Lower lobe of right lung (tissue), 2 donors: ENCODE data around the gene OR1K1. TPM values are rescaled to one million over a fixed set of nuclear protein-coding genes. Genes with fewer than 3 reads are reported as not detected.

Experiments
- ATAC-seq, 2 donors: fragments of 200-7000 bp; cut with Tn5 transposase; one replicate each; pipeline ENCODE4 v1.9.1; 2020 to 2022; ENCODE audit warnings: mild to moderate bottlenecking in 2 of 2, moderate library complexity in 2 of 2
- DNase-seq: peaks from one replicate; pipeline ENCODE4 v3.0.0-alpha.2; 2020
- H3K27ac ChIP-seq: fragments of 200-600 bp; one replicate; pipeline ENCODE4 v1.8.0; 2022
- H3K27me3 ChIP-seq: fragments of 200-600 bp; one replicate; pipeline ENCODE4 v1.8.0; 2022; ENCODE audit warnings: low read depth
- H3K36me3 ChIP-seq: fragments of 200-600 bp; one replicate; pipeline ENCODE4 v1.8.0; 2022; ENCODE audit warnings: mild to moderate bottlenecking
- H3K4me1 ChIP-seq: fragments of 200-600 bp; one replicate; pipeline ENCODE4 v1.8.0; 2022
- H3K4me3 ChIP-seq: fragments of 200-600 bp; one replicate; pipeline ENCODE4 v1.8.0; 2022; ENCODE audit warnings: mild to moderate bottlenecking
- H3K9me3 ChIP-seq: fragments of 200-600 bp; one replicate; pipeline ENCODE4 v1.8.0; 2022
- CTCF ChIP-seq: fragments of 200-600 bp; IDR thresholded peaks from one replicate; pipeline ENCODE4 v1.8.0; 2022; ENCODE audit warnings: antibody characterized with exemption, mild to moderate bottlenecking
- intact Hi-C: fragments of 100-400 bp; cut with DNase I; formaldehyde crosslinking; loops from one replicate; pipeline ENCODE4 v1.11.0; 2022
- total RNA-seq: library from RNA; stranded (reverse); fragmentation: NEBNext Ultra II Directional; extraction: Animal tissue kit (Norgen Biotek cat#: 25700); gene quantifications from one replicate; pipeline ENCODE4 v1.2.1, GENCODE V29; 2021
- donor health status: DM: no; HTN: yes; CAD: no; lungs with severe emphysema.

The OR1K1 gene
- total RNA-seq, 1 donor from 2014 or later = not detected

GRCh38 chr9:122788831-122789230, 11.1 kb upstream of the OR1K1 start, which contains the start of gene OR5C1:
OR5C1 (plus strand) TSS chr9:122788933; CDS start chr9:122788933, 0 bp downstream.
- intact Hi-C loops = no loop called here
- H3K9me3 ChIP-seq = no peaks in the 10 kb centered on the region
- no peaks in the 10 kb centered on the region for H3K4me1 ChIP-seq
- no peaks in the 10 kb centered on the region for H3K27me3 ChIP-seq
- DNase-seq = no peak
- H3K36me3 ChIP-seq = no peaks in the 10 kb centered on the region
- H3K4me3 ChIP-seq = no peak within 1 kb of the TSS
- no peak for TF ChIP-seq CTCF
- no peak for ATAC-seq
- no peak within 1 kb of the TSS for H3K27ac ChIP-seq

- no peak for TF ChIP-seq CTCF
- intact Hi-C loops = no loop called here
- no peaks in the 10 kb centered on the region for H3K9me3 ChIP-seq
Observed at GRCh38 chr9:122789256-122790046, 10.5 kb upstream of the OR1K1 start.

DNA sequence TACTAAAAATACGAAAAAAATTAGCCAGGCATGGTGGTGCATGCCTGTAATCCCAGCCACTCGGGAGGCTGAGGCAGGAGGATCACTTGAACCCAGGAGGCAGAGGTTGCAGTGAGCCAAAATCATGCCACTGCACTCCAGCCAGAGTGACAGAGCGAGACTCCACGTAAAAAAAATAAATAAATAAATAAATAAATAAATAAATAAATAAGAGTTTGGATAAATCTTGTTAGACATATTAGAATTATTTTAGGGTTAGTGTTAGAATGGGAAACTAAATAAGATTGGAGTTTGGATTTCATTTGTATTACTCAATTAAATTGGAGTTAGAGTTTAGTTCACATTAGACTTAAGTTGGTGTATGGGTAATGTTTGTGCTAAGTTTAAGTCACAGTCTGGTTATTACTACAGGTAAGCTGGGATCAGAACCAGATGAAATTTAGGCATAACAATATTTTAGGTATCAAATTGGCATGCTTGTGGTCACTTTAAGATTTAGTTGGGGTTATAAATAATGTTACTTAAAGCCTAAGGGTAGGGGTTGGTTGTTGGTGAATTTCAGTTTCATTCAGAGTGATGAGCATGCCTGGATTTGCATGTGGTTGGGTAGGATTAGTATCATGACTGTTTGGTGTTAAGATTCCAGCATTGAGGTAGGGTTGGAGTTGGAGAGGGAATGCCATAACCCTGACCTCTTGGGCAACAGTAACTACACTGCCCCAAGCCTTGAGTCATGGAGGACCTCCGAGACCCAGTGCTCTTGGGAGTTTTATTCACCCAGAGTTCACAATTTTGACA, 7.9 kb upstream of the OR1K1 start:
- no peaks in the 10 kb centered on the region for H3K27me3 ChIP-seq
- H3K4me3 ChIP-seq = no peak overlapping the region
- no peak overlapping the region for H3K27ac ChIP-seq
- no peak for TF ChIP-seq CTCF
- ATAC-seq (no peak), DNase-seq (no peak)
- no peaks in the 10 kb centered on the region for H3K36me3 ChIP-seq
- no peaks in the 10 kb centered on the region for H3K4me1 ChIP-seq
- intact Hi-C loops = no loop called here
- H3K9me3 ChIP-seq = no peaks in the 10 kb centered on the region

More at GRCh38 chr9:122789256-122790046, 10.5 kb upstream of the OR1K1 start:
- DNase-seq (no peak), ATAC-seq (no peak)
- no peak overlapping the region for H3K27ac ChIP-seq
- H3K4me3 ChIP-seq = no peak overlapping the region
- no peaks in the 10 kb centered on the region for H3K36me3 ChIP-seq
- no peaks in the 10 kb centered on the region for H3K4me1 ChIP-seq
- no peaks in the 10 kb centered on the region for H3K27me3 ChIP-seq

DNA sequence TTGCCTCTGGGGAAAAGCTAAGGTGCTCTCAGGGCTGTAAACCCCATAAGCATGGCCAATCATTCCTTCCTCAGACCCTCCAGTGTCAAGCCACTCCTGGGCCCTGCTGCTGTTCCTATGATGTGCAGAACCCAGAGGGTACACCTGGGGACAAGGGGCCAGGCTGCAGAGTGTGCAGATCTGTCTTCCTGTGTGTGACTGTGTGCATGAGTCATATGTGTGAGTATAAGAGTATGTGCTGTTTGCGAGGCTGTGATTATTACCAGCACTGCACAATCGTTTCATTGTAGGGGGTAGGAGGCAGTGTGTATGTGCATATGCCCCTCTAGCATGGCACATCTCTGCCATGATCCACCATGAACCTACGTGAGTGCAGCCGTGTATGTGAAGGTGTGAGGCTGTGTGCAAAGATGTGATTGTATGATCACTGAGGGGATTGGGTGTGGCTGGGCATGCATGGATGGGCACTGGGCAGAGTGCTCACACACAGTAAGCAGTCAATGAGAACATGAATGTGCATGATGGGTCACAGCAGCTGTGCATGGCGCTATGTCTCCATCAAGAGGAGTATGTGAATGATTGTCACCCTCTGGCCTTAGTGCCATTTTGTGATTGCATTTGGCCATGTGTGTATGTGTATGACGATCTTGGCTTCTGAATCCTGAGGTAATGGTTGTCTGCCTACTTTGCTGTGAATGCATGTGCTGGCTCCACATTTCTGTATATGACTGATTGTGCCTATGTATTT, 2.4 kb upstream of the OR1K1 start:
- no peaks in the 10 kb centered on the region for H3K9me3 ChIP-seq
- no peak overlapping the region for H3K27ac ChIP-seq
- TF ChIP-seq CTCF = no peak
- intact Hi-C loops = no loop called here
- H3K27me3 ChIP-seq = no peaks in the 10 kb centered on the region
- DNase-seq (no peak), ATAC-seq (no peak)
- no peak overlapping the region for H3K4me3 ChIP-seq
- no peaks in the 10 kb centered on the region for H3K4me1 ChIP-seq
- no peaks in the 10 kb centered on the region for H3K36me3 ChIP-seq

DNA sequence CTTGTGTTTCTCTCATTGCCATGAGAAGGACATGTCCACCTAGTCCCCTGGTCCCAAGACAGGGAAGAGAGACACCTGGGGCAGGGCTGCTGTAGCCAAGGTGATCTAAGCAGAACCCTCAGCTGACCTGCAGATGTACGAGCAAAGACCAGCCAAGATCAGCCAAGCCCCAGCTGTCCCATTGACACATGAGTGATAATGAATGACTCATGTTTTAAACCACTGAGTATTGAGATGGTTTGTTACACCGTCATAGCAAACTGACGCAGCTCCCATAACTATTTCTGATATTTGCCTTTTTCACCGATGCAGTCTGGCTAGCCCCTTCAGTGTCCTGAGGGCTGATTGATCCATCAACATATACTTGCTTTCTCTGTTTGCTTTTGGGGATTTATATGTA, 6.7 kb downstream of the OR1K1 start:
- DNase-seq = no peak
- Histone ChIP-seq H3K36me3 (no peaks in the 10 kb centered on the region), H3K27me3 (no peaks in the 10 kb centered on the region), H3K4me1 (no peaks in the 10 kb centered on the region), H3K4me3 (no peak overlapping the region), H3K9me3 (no peaks in the 10 kb centered on the region), H3K27ac (no peak overlapping the region)
- intact Hi-C loops = no loop called here
- no peak for TF ChIP-seq CTCF
- no peak for ATAC-seq
